Right atrium auricular region (tissue), 2 donors: ENCODE results near the gene RNF141. TPM values are rescaled to one million over a fixed set of nuclear protein-coding genes. Genes with fewer than 3 reads are reported as not detected.

ENCODE experiments used
- DNase-seq: peaks from one replicate; pipeline ENCODE4 v3.0.0-alpha.2; 2019; ENCODE audit warnings: low spot score
- H3K27ac ChIP-seq, 2 donors: fragments of 200-600 bp; sonication (generic); 1 replicate in 1 of 2; 2 replicates in 1 of 2; pipeline ENCODE4 v1.5.1; 2016 to 2019
- H3K27me3 ChIP-seq, 2 donors: fragments of 200-600 bp; sonication (generic); one replicate each; pipeline versions ENCODE4 v1.5.1 to v1.6.0; 2017 to 2019
- H3K36me3 ChIP-seq: fragments of 200-600 bp; sonication (generic); one replicate; pipeline ENCODE4 v1.5.1; 2016
- H3K4me1 ChIP-seq, 2 donors: fragments of 200-600 bp; sonication (generic); one replicate each; pipeline versions ENCODE4 v1.5.1 to v1.6.0; 2017 to 2019
- H3K4me3 ChIP-seq, 2 donors: fragments of 200-600 bp; sonication (generic); 1 replicate in 1 of 2; 2 replicates in 1 of 2; pipeline ENCODE4 v1.5.1; 2017 to 2019; ENCODE audit warnings: mild to moderate bottlenecking in 1 of 2, moderate library complexity in 1 of 2
- H3K9me3 ChIP-seq, 2 donors: fragments of 200-600 bp; sonication (generic); one replicate each; pipeline ENCODE4 v1.5.1; 2019
- CTCF ChIP-seq, 2 donors: fragments of 200-600 bp; sonication (generic); IDR thresholded peaks; one replicate each; pipeline ENCODE4 v1.5.1; 2019; ENCODE audit warnings: antibody characterized with exemption in 2 of 2
- total RNA-seq, 2 donors: library from RNA; depleted of rRNA; stranded (reverse); fragments of >200 nt; gene quantifications; one replicate each; pipeline ENCODE4 v1.1.0, GENCODE V29; 2016

RNF141 gene
- total RNA-seq, 2 donors from 2014 or later = 22.9 to 29.8 TPM

- Histone ChIP-seq H3K4me1 (peaks cover 0 to 7% of the 10 kb centered on the region in 2 donors), H3K36me3 (peaks cover 14% of the 10 kb centered on the region), H3K4me3 (no peak overlapping the region), H3K27ac (no peak overlapping the region), H3K9me3 (no peaks in the 10 kb centered on the region), H3K27me3 (no peaks in the 10 kb centered on the region)
- TF ChIP-seq CTCF (IDR thresholded peaks at IDR 0.05) = no peak
- no peak for DNase-seq
Measured at GRCh38 chr11:10515418-10515817, 25.6 kb downstream of the RNF141 start.

- H3K27ac ChIP-seq = no peak overlapping the region
- peaks cover 0 to 7% of the 10 kb centered on the region in 2 donors for H3K4me1 ChIP-seq
- H3K36me3 ChIP-seq = peaks cover 12% of the 10 kb centered on the region
- H3K4me3 ChIP-seq = no peak overlapping the region
- H3K9me3 ChIP-seq = no peaks in the 10 kb centered on the region
- no peak for TF ChIP-seq CTCF (IDR thresholded peaks at IDR 0.05)
- no peaks in the 10 kb centered on the region for H3K27me3 ChIP-seq
- DNase-seq = no peak
Measured at GRCh38 chr11:10514709-10515108, 26.3 kb downstream of the RNF141 start.

GRCh38 chr11:10514202-10514601 is 26.8 kb downstream of the RNF141 start:
- Histone ChIP-seq H3K36me3 (peaks cover 7% of the 10 kb centered on the region), H3K27me3 (no peaks in the 10 kb centered on the region), H3K27ac (no peak overlapping the region), H3K4me1 (peaks cover 0 to 7% of the 10 kb centered on the region in 2 donors), H3K4me3 (no peak overlapping the region), H3K9me3 (no peaks in the 10 kb centered on the region)
- TF ChIP-seq CTCF (IDR thresholded peaks at IDR 0.05) = peak; percentile 23 to 59
- DNase-seq = no peak

- Histone ChIP-seq H3K4me3 (no peak overlapping the region), H3K36me3 (no peaks in the 10 kb centered on the region), H3K27ac (no peak overlapping the region), H3K27me3 (no peaks in the 10 kb centered on the region), H3K9me3 (no peaks in the 10 kb centered on the region), H3K4me1 (peaks cover 0 to 7% of the 10 kb centered on the region in 2 donors)
- no peak for TF ChIP-seq CTCF (IDR thresholded peaks at IDR 0.05)
- DNase-seq = no peak
Measured at GRCh38 chr11:10511181-10511621, 29.8 kb downstream of the RNF141 start.

GRCh38 chr11:10506008-10506370 is 35.0 kb downstream of the RNF141 start:
- Histone ChIP-seq H3K9me3 (no peaks in the 10 kb centered on the region), H3K4me3 (no peak overlapping the region), H3K4me1 (no peaks in the 10 kb centered on the region), H3K27ac (no peak overlapping the region), H3K27me3 (no peaks in the 10 kb centered on the region), H3K36me3 (no peaks in the 10 kb centered on the region)
- DNase-seq = no peak
- no peak for TF ChIP-seq CTCF (IDR thresholded peaks at IDR 0.05)

DNA sequence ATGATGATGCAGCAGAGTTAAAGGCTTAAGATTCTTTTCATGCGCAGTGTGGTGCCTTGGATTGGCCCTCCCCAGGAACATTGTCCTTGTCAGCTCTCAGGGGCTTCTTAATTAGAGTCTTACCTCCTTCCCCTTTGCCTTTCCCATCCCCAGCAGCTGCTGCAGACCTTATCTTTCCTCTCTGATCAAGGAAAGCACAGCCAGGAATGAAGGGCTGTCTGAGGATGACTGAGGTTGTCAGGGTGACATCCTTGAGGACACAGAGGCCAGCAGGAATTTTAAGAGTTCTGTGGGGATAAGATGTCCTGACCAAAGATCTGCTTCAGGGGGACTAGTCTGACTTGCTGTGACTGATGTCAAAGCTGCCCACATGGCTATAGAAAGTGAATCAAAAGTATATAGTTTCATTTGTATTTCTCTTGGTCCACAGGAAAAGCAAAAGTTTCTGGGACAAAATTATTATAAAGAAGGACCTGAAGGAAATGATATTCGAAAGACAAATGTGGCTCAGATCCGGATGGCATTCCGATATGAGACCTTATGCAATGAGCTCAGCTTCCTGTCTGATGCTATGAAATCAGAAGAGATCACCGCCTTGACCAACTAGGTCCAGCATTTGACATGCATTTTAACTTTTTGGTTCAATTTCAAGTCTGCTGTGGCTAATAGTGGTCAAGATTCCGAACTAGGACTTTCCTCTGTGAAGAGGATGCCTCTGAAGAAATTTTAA is 35.5 kb downstream of the RNF141 start:
- Histone ChIP-seq H3K36me3 (no peaks in the 10 kb centered on the region), H3K9me3 (no peaks in the 10 kb centered on the region), H3K4me3 (no peak overlapping the region), H3K4me1 (no peaks in the 10 kb centered on the region), H3K27me3 (no peaks in the 10 kb centered on the region), H3K27ac (no peak overlapping the region)
- TF ChIP-seq CTCF (IDR thresholded peaks at IDR 0.05) = no peak
- DNase-seq = no peak
